Activated CD8-positive, alpha-beta memory T cell treated with anti-CD3 and anti-CD28 coated beads, Interleukin-2, amount 10 ng/mL, durations not matched to agents 7 days and 5 days (primary cell): ENCODE results near the gene NPAS3. TPM values are rescaled to one million over a fixed set of nuclear protein-coding genes. Genes with fewer than 3 reads are reported as not detected.

Experiments used
- ATAC-seq: fragments of 150-1000 bp; cut with Tn5 transposase; one replicate; pipeline ENCODE4 v1.10.0; 2021; ENCODE audit warnings: moderate library complexity
- CTCF ChIA-PET: fragments of 350-600 bp; sonication (Branson Sonifier 250); formaldehyde crosslinking; loops from one replicate; lab custom pipeline; 2021; ENCODE audit warnings: antibody characterized with exemption; lab: Charles Lee
- DNase-seq: peaks from one replicate; pipeline ENCODE4 v3.0.0-alpha.2; 2020
- H3K27ac Mint-ChIP-seq: one replicate; pipeline ENCODE4 v1.8.0; 2021; ENCODE audit warnings: mild to moderate bottlenecking, mixed read lengths
- H3K27me3 Mint-ChIP-seq: one replicate; pipeline ENCODE4 v1.8.0; 2021; ENCODE audit warnings: mixed read lengths
- H3K36me3 Mint-ChIP-seq: one replicate; pipeline ENCODE4 v1.8.0; 2021; ENCODE audit warnings: mild to moderate bottlenecking, mixed read lengths
- H3K4me1 Mint-ChIP-seq: one replicate; pipeline ENCODE4 v1.8.0; 2021; ENCODE audit warnings: mixed read lengths
- H3K4me3 Mint-ChIP-seq: one replicate; pipeline ENCODE4 v1.8.0; 2021; ENCODE audit warnings: mild to moderate bottlenecking, moderate library complexity, mixed read lengths
- H3K9me3 Mint-ChIP-seq: one replicate; pipeline ENCODE4 v1.8.0; 2022; ENCODE audit warnings: low read depth, mixed read lengths
- total RNA-seq, 2 experiments: library from RNA; stranded (reverse); gene quantifications; one replicate each; pipeline ENCODE4 v1.2.3, GENCODE V29; 2021

NPAS3 gene
- total RNA-seq, 2 experiments from 2014 or later = not detected

DNA sequence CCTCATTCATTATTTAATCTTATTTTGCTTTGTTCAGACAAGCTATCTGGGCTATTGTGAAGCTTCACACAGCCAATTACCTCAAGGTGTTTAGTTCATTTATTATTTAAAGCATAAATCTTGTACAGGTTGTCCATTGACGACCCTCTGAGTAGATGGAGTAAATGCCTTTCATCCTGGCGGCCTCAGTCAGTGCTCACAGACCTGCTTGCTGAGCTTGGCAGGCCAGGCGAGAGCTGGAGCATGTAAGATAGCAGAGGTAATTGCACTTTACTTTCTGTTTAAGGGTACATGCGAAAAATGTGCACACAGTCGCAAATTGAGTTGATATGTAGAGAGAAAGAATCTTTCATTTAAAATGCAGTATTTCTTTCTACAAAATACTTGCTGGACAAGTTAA, 224.4 kb downstream of the NPAS3 start:
- Mint-ChIP-seq H3K4me1 (no peaks in the 10 kb centered on the region), H3K27ac (no peak overlapping the region), H3K36me3 (no peaks in the 10 kb centered on the region), H3K9me3 (peaks cover 6% of the 10 kb centered on the region), H3K27me3 (no peaks in the 10 kb centered on the region), H3K4me3 (no peak overlapping the region)
- DNase-seq = no peak
- no peak for ATAC-seq
- CTCF ChIA-PET = no interaction called here

DNA sequence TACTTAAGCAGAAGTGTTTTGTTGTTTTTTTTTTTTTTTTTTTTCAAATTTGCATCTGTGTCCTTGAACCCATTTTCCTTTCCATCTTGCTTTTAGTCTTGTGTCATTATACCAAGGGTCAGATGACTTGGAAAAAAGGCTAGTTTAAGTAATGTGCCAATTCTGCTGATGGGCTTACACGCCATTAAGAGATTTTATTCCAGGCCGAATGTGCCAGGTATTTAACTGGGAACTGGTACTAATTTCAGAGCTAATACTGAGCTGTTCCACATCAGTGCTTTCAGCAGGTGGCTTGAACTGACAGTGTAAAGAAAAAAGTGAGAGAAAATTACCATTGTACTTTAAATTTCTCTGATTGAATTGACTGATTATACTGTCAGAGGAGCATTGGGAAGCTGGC, 224.9 kb downstream of the NPAS3 start:
- no peak overlapping the region for H3K4me3 Mint-ChIP-seq
- CTCF ChIA-PET = no interaction called here
- DNase-seq (no peak), ATAC-seq (no peak)
- no peaks in the 10 kb centered on the region for H3K36me3 Mint-ChIP-seq
- H3K9me3 Mint-ChIP-seq = peaks cover 6% of the 10 kb centered on the region
- no peaks in the 10 kb centered on the region for H3K4me1 Mint-ChIP-seq
- no peaks in the 10 kb centered on the region for H3K27me3 Mint-ChIP-seq
- H3K27ac Mint-ChIP-seq = no peak overlapping the region

DNA sequence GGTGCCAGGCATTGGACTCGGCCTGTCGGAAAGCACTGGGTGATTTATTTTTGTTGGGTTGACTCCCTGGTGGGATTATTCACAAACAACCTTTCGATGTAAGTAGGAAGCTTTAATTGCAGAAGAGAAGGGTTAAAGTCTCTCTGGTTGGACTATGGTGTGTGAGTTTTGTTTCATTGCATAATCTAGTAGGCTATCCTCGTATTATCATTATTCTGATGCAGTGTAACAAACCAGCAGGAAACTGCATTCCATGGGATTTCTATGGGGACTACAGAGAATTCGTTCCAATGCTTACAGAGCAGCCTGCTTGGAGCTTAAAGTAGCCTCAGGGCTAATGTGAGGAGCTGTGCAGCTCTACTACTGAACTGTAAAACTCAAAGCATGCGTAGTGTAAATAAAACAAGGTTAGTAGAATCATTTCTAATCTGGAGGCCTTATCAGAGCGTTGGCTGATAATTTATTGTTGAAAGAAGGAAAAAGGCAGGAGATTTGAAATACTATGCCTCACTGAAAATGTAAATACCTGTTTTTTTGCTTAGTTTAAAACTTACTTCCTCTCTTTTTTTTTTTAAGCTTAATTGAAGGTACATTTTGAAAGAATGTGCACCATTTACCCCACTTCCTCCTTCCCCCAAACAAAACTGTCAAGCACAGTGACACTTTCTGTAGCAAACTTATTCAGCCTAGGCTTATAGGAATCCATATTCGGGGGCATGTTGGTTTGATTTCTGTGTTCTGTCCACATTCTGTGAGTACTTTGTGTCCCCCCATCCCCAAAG, 226.7 kb downstream of the NPAS3 start:
- ATAC-seq (no peak), DNase-seq (no peak)
- Mint-ChIP-seq H3K27ac (no peak overlapping the region), H3K9me3 (peaks cover 10% of the 10 kb centered on the region), H3K36me3 (no peaks in the 10 kb centered on the region), H3K27me3 (no peaks in the 10 kb centered on the region), H3K4me3 (no peak overlapping the region), H3K4me1 (no peaks in the 10 kb centered on the region)
- CTCF ChIA-PET = no interaction called here

DNA sequence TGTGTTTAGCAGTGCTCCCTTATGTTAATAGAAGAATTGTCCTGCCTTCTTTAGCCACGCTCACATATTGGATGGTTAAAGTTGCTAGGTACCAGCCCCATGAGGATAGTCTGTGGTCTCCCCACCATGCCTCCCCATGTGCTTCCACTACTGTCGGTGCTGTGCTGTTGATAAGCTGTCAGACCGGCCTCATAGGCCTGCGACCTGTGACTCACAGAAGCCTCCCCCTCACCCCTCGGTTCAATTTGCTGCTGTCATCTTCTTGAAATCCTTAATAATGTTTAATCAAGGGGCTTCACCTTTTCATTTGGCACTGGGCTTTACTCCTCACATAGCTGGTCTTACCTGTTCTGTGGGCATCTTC, 227.2 kb downstream of the NPAS3 start:
- H3K9me3 Mint-ChIP-seq = peaks cover 12% of the 10 kb centered on the region
- no peak for ATAC-seq
- no peaks in the 10 kb centered on the region for H3K4me1 Mint-ChIP-seq
- CTCF ChIA-PET = no interaction called here
- no peak overlapping the region for H3K4me3 Mint-ChIP-seq
- H3K36me3 Mint-ChIP-seq = no peaks in the 10 kb centered on the region
- no peak for DNase-seq
- no peak overlapping the region for H3K27ac Mint-ChIP-seq
- no peaks in the 10 kb centered on the region for H3K27me3 Mint-ChIP-seq

DNA sequence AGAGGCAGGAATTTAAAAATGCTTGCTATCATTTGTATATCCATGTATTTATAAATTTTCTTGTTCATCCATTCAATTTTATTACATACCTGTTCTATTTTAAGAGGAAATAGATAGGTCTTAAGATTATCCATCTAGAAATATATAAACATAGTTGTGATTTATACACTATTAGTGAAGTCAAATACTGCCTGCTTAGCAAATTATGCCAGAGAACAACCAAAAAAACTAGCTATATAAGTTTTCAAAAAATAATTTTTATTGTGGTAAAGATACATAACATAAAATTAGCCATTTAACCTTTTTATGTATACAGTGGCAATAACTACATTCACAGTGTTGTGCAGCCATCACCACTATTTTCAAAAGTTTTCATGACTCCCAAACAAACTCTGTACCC, 237.3 kb downstream of the NPAS3 start:
- CTCF ChIA-PET = no interaction called here
- Mint-ChIP-seq H3K4me3 (no peak overlapping the region), H3K36me3 (no peaks in the 10 kb centered on the region), H3K27me3 (no peaks in the 10 kb centered on the region), H3K27ac (no peak overlapping the region), H3K4me1 (no peaks in the 10 kb centered on the region), H3K9me3 (peaks cover 3% of the 10 kb centered on the region)
- DNase-seq = no peak
- ATAC-seq = no peak

DNA sequence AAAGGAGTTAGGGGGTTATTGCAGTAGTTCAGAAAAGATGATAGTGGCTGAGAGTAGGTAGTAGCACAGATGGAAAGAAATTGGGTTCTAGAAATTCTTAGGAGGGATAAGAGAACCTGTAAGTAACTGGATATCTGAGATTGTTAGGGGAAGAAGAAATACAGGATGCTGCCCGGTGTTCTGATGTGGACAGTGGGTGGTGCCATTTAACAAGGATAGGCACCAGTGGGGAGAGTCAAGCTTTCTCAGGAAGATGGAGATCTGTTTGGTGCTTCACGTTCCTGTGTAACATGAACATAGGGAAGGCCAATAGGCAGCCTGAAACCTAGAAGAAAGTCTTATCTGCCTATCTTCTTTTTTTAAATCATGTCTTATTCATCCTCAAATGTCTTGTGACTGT, 245.9 kb downstream of the NPAS3 start:
- ATAC-seq (no peak), DNase-seq (no peak)
- Mint-ChIP-seq H3K4me3 (no peak overlapping the region), H3K27ac (no peak overlapping the region), H3K4me1 (no peaks in the 10 kb centered on the region), H3K36me3 (no peaks in the 10 kb centered on the region), H3K9me3 (peaks cover 4% of the 10 kb centered on the region), H3K27me3 (no peaks in the 10 kb centered on the region)
- CTCF ChIA-PET = no interaction called here

DNA sequence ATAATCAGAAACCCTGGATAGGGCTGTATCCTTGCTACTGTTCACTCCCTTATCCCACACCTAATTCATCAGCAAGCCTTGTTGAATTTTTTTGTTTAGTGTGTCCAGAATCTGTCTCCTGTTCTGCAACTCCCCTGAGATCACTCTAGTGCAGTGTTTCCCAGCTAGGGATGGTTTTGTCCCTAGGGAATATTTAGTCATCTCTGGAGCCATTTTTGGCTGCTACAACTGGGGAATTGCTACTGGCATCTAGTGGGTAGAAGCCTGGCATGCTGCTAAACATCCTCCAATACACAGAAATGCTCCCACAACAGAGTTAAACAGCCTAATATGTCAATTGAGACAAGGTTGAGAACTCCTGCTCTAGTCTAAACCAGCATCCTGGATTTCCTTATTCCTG, 248.0 kb downstream of the NPAS3 start:
- Mint-ChIP-seq H3K27ac (no peak overlapping the region), H3K9me3 (peaks cover 4% of the 10 kb centered on the region), H3K36me3 (no peaks in the 10 kb centered on the region), H3K27me3 (no peaks in the 10 kb centered on the region), H3K4me3 (no peak overlapping the region), H3K4me1 (no peaks in the 10 kb centered on the region)
- CTCF ChIA-PET = no interaction called here
- DNase-seq (no peak), ATAC-seq (no peak)

DNA sequence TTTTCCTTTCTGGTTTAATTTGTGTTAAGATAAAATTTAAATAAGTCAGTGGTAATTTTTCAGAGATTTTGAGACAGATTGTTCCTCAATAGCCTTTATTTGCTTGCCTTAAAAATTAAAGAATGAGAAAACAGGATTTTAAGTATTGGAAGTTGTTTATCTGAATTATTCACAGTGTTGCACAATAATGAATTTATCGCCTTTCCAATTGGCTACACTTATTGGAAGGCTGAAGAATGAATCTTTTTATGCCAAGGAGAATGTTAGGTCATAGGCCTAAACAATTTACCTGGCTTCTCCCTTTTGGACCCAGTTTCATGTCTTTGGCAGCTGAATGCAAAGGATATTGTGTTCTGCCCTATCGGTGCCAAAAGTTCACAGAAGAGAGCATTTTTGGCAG, 250.2 kb downstream of the NPAS3 start:
- ATAC-seq = no peak
- H3K9me3 Mint-ChIP-seq = peaks cover 4% of the 10 kb centered on the region
- CTCF ChIA-PET = no interaction called here
- no peaks in the 10 kb centered on the region for H3K27me3 Mint-ChIP-seq
- DNase-seq = no peak
- no peaks in the 10 kb centered on the region for H3K36me3 Mint-ChIP-seq
- H3K4me1 Mint-ChIP-seq = no peaks in the 10 kb centered on the region
- no peak overlapping the region for H3K27ac Mint-ChIP-seq
- H3K4me3 Mint-ChIP-seq = no peak overlapping the region

DNA sequence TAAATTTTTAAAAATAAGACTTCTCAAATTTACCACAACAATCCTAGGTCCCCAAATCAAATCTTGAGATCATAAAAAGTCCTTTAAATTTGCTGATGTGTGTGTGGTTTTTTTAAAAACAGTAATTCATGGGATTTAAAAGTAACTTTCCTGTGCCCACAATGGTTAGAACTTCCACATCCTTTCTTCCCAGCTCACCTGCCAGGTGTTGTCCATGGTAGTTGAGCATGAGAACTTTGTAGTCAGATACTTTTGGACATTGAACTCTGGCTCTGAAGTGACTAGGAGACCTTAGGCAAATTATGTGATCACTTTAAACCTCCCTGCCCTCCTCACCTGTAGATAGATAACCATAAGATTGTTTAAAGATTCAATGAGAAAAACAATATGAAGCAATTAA, 253.2 kb downstream of the NPAS3 start:
- no peaks in the 10 kb centered on the region for H3K9me3 Mint-ChIP-seq
- CTCF ChIA-PET = no interaction called here
- no peak overlapping the region for H3K27ac Mint-ChIP-seq
- H3K4me3 Mint-ChIP-seq = no peak overlapping the region
- H3K36me3 Mint-ChIP-seq = no peaks in the 10 kb centered on the region
- no peaks in the 10 kb centered on the region for H3K27me3 Mint-ChIP-seq
- DNase-seq (no peak), ATAC-seq (no peak)
- no peaks in the 10 kb centered on the region for H3K4me1 Mint-ChIP-seq

DNA sequence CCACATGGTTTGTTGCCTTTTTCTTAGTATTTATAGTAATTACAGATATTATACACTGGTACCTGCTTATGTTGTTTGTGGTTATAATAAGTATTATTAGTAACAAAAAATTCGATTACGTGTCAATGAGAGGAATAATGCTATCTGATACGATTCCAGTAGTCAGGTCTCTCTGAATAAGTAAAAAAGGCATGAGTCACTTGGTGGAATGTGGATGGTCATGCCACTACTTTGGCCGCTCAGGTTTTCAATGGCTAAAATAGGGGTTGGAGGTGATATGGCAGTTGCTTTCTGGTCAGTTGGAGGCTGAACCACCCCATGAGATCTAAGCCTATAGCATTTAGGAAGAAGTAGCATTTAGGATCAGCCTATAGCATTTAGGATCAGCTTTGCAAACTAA, 255.9 kb downstream of the NPAS3 start:
- DNase-seq = no peak
- CTCF ChIA-PET = no interaction called here
- Mint-ChIP-seq H3K27me3 (no peaks in the 10 kb centered on the region), H3K27ac (no peak overlapping the region), H3K4me3 (no peak overlapping the region), H3K9me3 (peaks cover 5% of the 10 kb centered on the region), H3K4me1 (no peaks in the 10 kb centered on the region), H3K36me3 (no peaks in the 10 kb centered on the region)
- no peak for ATAC-seq

DNA sequence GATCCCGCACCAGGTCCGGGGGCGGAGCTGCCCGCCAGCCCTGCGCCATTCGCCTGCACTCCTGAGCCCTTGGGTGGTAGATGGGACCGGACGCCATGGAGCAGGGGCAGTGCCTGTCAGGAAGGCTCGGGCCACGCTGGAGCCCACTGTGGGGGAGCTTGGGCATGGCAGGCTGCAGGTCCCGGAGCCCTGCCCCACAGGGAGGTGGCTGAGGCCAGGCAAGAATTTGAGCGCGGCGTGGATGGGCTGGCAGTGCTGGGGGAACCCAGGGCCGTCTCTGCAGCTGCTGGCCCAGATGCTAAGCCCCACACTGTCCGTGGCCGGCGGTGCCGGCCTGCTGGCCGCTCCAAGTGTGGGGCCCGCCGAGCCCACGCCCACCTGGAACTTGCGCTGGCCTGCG, 260.0 kb downstream of the NPAS3 start:
- Mint-ChIP-seq H3K4me3 (no peak overlapping the region), H3K36me3 (no peaks in the 10 kb centered on the region), H3K27me3 (no peaks in the 10 kb centered on the region), H3K9me3 (peaks cover 9% of the 10 kb centered on the region), H3K4me1 (no peaks in the 10 kb centered on the region), H3K27ac (no peak overlapping the region)
- DNase-seq (no peak), ATAC-seq (no peak)
- CTCF ChIA-PET = no interaction called here

DNA sequence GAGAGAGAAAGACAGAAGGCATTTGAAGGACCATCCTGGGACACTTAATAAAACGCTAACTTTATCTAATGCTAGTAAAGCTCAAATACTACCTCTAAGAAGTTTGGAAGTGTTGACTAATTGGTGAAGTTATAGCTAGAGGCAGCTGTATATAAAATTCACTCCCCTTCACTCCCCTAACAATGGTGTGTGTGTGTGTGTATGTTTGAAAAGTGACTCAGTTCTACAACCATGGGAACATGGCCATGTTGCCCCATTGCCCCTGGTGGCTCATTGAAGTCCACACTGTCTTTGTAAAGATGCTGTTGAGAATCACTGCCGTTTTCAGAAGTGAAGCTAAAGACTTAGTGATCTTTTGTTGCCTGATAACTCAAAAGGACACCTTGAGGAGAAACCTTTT, 262.4 kb downstream of the NPAS3 start:
- Mint-ChIP-seq H3K4me3 (no peak overlapping the region), H3K27ac (no peak overlapping the region), H3K27me3 (no peaks in the 10 kb centered on the region), H3K36me3 (no peaks in the 10 kb centered on the region), H3K4me1 (no peaks in the 10 kb centered on the region), H3K9me3 (peaks cover 9% of the 10 kb centered on the region)
- CTCF ChIA-PET = no interaction called here
- ATAC-seq (no peak), DNase-seq (no peak)

DNA sequence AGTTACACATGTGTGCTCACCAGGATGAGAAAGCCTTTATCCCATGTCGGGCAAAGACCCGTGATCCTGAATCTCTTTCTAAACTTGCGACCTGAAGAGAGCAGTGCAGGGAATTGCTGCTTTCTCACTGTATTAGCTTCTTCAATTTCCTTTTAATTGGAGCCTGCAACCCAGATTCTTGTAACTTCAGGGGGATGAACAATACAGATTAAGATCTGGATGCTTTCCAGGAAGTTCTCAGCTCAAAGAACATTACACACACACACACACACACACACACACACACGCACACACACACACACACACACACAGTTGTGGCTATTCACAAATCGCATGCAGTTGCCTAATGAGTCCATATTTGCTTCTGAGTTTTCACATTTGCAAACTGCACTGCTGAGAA, 268.3 kb downstream of the NPAS3 start:
- Mint-ChIP-seq H3K36me3 (no peaks in the 10 kb centered on the region), H3K9me3 (peaks cover 2% of the 10 kb centered on the region)
- ATAC-seq = no peak

DNA sequence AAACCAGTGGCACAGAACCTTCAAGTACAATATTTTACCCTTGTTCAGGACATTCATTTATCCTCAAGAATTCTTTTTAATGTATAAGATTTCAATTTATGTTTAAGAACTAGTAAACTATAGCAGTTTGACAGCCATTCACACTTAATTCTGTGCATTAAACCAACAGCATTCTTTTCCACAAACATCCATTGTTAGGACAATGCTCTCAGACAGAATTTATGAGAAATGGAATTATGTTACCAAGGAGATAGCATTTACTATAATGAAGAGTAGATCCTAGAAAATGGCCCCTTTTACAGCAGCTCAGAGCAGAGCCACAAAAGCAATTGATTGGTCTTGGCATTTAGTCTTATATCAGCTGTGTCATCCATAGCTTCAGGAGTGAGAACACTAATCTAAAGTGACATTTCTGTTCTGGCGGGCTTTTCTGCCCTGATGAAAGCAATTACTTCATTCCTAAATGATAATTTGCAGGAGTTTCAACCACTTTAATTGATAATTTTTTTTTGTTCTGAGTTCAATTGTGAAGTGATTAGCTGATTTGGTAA, 268.9 kb downstream of the NPAS3 start:
- H3K4me3 Mint-ChIP-seq = no peak overlapping the region
- CTCF ChIA-PET = no interaction called here

More for the DNA sequence above, 268.3 kb downstream of the NPAS3 start:
- H3K27me3 Mint-ChIP-seq = no peaks in the 10 kb centered on the region
- no peak overlapping the region for H3K4me3 Mint-ChIP-seq
- no peak overlapping the region for H3K27ac Mint-ChIP-seq
- no peak for DNase-seq
- H3K4me1 Mint-ChIP-seq = no peaks in the 10 kb centered on the region
- CTCF ChIA-PET = no interaction called here

More for the DNA sequence above, 268.9 kb downstream of the NPAS3 start:
- no peaks in the 10 kb centered on the region for H3K4me1 Mint-ChIP-seq
- no peak overlapping the region for H3K27ac Mint-ChIP-seq
- H3K36me3 Mint-ChIP-seq = no peaks in the 10 kb centered on the region
- peaks cover 2% of the 10 kb centered on the region for H3K9me3 Mint-ChIP-seq
- ATAC-seq = no peak
- no peaks in the 10 kb centered on the region for H3K27me3 Mint-ChIP-seq
- DNase-seq = no peak
